ENCODE data around the gene SH2D3A. TPM values are rescaled to one million over a fixed set of nuclear protein-coding genes. Genes with fewer than 3 reads are reported as not detected.

The SH2D3A gene
- total and polyA plus RNA-seq, 2 donors (not counting 3 experiments of a cell fraction or from before 2014, with no cell fraction given), result 0.04 to 0.53 TPM

DNA sequence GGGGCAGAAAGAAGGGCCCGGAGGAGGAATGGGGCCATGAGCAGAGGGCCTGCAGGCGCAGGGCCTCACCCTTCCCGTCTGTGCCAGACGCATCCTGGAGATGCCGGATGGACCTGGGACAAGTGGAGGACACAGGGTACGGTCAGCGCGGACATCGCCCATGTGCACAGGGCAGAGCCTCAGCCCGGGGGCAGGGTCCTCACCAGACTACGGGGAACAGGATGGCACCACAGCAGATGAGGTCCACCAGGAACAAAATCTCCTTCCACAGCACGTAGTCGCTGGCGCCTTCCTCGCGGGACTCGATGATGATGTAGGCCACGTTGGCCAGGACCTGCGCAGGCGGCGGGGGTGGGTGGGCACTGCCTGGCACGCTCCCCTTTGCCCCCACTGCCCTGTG is 35.4 kb downstream of the SH2D3A start:
- Histone ChIP-seq H3K9me1 (replicated peaks; ENCODE audit: control insufficient read depth, extremely low read depth, insufficient read depth, low read length) (no peaks in the 10 kb centered on the region), H3K79me2 (ENCODE audit: control insufficient read depth, insufficient read depth, low read length) (peaks cover 3% of the 10 kb centered on the region), H2AFZ (ENCODE audit: low read depth, low read length) (no peak overlapping the region), H3K4me3 (replicated peaks in 1 of 3; ENCODE audit: insufficient read depth in 1 of 3, low read depth in 1 of 3, low read length in 3 of 3) (no peak overlapping the region), H4K20me1 (replicated peaks; ENCODE audit: control insufficient read depth, extremely low read depth, insufficient read depth, low read length) (no peaks in the 10 kb centered on the region), H3K4me2 (ENCODE audit: insufficient read depth, low read length) (no peak overlapping the region), H3K4me1 (ENCODE audit: control insufficient read depth, extremely low read depth, insufficient read depth, low read length) (peaks cover 26% of the 10 kb centered on the region), H3K27me3 (ENCODE audit: control insufficient read depth in 2 of 2, insufficient read depth in 2 of 2, low read length in 2 of 2) (no peaks in the 10 kb centered on the region), H3K36me3 (ENCODE audit: control insufficient read depth in 2 of 2, extremely low read depth in 1 of 2, insufficient read depth in 2 of 2, low read length in 2 of 2) (peaks cover 0 to 5% of the 10 kb centered on the region in 2 experiments), H3K27ac (ENCODE audit: insufficient read depth, low read depth, low read length) (no peak overlapping the region), H3K9me3 (replicated peaks; ENCODE audit: control insufficient read depth, insufficient read depth, low read length) (no peaks in the 10 kb centered on the region), H3K9ac (replicated peaks; ENCODE audit: extremely low read depth, insufficient read depth, low read length) (no peak overlapping the region)
- ChIA-PET CTCF (no interaction called here), POLR2A (no interaction called here)
- intact Hi-C loops (cut with micrococcal nuclease), result loop anchor here (10.0 kb wide), 2 partner anchors 57 to 307 kb away; partner anchors contain the start of genes KHSRP and TNFSF14
- no peak for DNase-seq (ENCODE audit: low read depth, low spot score)
- dilution Hi-C loops (cut with MboI; ENCODE audit: extremely low pct_ligation_motif_present, low sequenced_read_pairs), result no loop called here
- TF ChIP-seq EZH2 (IDR thresholded peaks at IDR 0.05; ENCODE audit: borderline replicate concordance, low read depth, low read length, severe bottlenecking) (no peak), GATA2 (IDR thresholded peaks at IDR 0.05; ENCODE audit: insufficient read depth, insufficient read length, low read depth, low read length) (no peak), POLR2AphosphoS5 (IDR thresholded peaks at IDR 0.05; ENCODE audit: insufficient read depth, low read depth, low read length) (no peak), CTCF (IDR thresholded peaks at IDR 0.05; ENCODE audit: extremely low read depth in 1 of 2, insufficient read depth in 1 of 2, low read depth in 1 of 2, low read length in 2 of 2) (no peak), JUN (IDR thresholded peaks at IDR 0.05; ENCODE audit: borderline replicate concordance, insufficient read depth, insufficient read length, low read depth) (no peak), MYC (IDR thresholded peaks at IDR 0.05; ENCODE audit: low read depth, low read length) (no peak), POLR2A (IDR thresholded peaks at IDR 0.05; ENCODE audit: low read depth, low read length) (no peak), FOS (IDR thresholded peaks at IDR 0.05; ENCODE audit: borderline replicate concordance, insufficient read depth, low read length) (no peak)
- TF ChIP-seq, protein P1, sequence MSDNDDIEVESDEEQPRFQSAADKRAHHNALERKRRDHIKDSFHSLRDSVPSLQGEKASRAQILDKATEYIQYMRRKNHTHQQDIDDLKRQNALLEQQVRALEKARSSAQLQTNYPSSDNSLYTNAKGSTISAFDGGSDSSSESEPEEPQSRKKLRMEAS (IDR thresholded peaks at IDR 0.05; ENCODE audit: insufficient read depth, insufficient read length), result no peak
- BruUV-seq (replicated peaks), result no TSS peak
- no peak for FAIRE-seq
